NT2/D1 (cell line): ENCODE measurements around the gene SMTNL1.

Experiments
- DNase-seq: peaks from one replicate; pipeline ENCODE4 v3.0.0-alpha.2; 2011; ENCODE audit warnings: low read depth, low spot score
- H3K27me3 ChIP-seq: 2 replicates; pipeline ENCODE4 v1.6.0; 2011; ENCODE audit warnings: mild to moderate bottlenecking; ENCODE audit not compliant: insufficient read length, insufficient read depth
- H3K36me3 ChIP-seq: 2 replicates; pipeline ENCODE4 v1.6.1; 2011; ENCODE audit warnings: mild to moderate bottlenecking, low read length, mixed read lengths; ENCODE audit not compliant: insufficient read depth, insufficient read length
- H3K4me1 ChIP-seq: 2 replicates; pipeline ENCODE4 v1.5.1; 2011; ENCODE audit not compliant: insufficient read depth, insufficient read length
- H3K4me3 ChIP-seq: 2 replicates; pipeline ENCODE4 v1.5.1; 2011; ENCODE audit warnings: low read depth; ENCODE audit not compliant: insufficient read length
- H3K9ac ChIP-seq: 2 replicates; pipeline ENCODE4 v1.6.0; 2011; ENCODE audit warnings: low read depth; ENCODE audit not compliant: insufficient read length
- H3K9me3 ChIP-seq: 2 replicates; pipeline ENCODE4 v1.5.1; 2011; ENCODE audit warnings: mild to moderate bottlenecking, low read length; ENCODE audit not compliant: insufficient read depth
- SUZ12 ChIP-seq: IDR thresholded peaks from 2 replicates; pipeline ENCODE4 v1.6.1; 2011; ENCODE audit not compliant: insufficient read length, insufficient read depth; ENCODE audit errors: extremely low read depth
- YY1 ChIP-seq: IDR thresholded peaks from 2 replicates; pipeline ENCODE4 v1.6.1; 2011; ENCODE audit not compliant: insufficient read length, insufficient read depth
- ZNF274 ChIP-seq: IDR thresholded peaks from 2 replicates; pipeline ENCODE4 v1.6.1; 2011; ENCODE audit warnings: mild to moderate bottlenecking, low read depth, low read length

SMTNL1 gene

DNA sequence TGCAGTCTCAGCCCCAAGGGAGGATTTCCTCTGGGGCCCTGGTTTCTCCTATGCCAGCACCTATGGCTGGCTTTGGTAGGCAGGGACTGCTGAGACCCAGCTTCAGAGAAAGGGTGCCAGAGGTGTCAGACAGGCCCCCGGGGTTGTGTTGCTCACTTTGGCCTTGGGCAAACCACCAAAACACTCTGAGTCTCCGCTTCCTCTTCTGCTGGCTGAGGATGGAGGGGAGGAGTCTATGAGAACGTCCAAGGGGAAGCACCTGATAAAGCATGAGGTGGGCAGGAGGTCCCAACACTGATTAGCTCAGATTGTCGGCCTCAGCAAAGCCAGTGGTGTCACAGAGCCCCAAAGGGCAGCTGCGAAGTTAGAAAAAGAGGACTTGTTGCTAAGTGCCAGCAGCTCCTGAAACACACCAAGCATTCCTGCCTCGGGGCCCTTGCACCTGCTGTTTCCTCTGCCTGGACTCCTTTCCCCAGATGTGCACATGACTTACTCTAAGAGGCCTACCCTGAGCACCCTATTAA is 10.5 kb downstream of the SMTNL1 start:
- TF ChIP-seq YY1 (no peak), SUZ12 (no peak), ZNF274 (no peak)
- H3K4me1 ChIP-seq = peaks cover 12% of the 10 kb centered on the region
- H3K9ac ChIP-seq = no peak overlapping the region
- H3K27me3 ChIP-seq = no peaks in the 10 kb centered on the region
- H3K36me3 ChIP-seq = peaks cover 3% of the 10 kb centered on the region
- no peak overlapping the region for H3K4me3 ChIP-seq
- DNase-seq = no peak
- H3K9me3 ChIP-seq = no peaks in the 10 kb centered on the region

- Histone ChIP-seq H3K9ac (no peak overlapping the region), H3K4me3 (no peak overlapping the region), H3K9me3 (no peaks in the 10 kb centered on the region), H3K27me3 (no peaks in the 10 kb centered on the region), H3K36me3 (peaks cover 3% of the 10 kb centered on the region), H3K4me1 (peaks cover 5% of the 10 kb centered on the region)
- no peak for TF ChIP-seq ZNF274
- no peak for DNase-seq
Observed at GRCh38 chr11:57549983-57550382, 12.6 kb downstream of the SMTNL1 start.

DNA sequence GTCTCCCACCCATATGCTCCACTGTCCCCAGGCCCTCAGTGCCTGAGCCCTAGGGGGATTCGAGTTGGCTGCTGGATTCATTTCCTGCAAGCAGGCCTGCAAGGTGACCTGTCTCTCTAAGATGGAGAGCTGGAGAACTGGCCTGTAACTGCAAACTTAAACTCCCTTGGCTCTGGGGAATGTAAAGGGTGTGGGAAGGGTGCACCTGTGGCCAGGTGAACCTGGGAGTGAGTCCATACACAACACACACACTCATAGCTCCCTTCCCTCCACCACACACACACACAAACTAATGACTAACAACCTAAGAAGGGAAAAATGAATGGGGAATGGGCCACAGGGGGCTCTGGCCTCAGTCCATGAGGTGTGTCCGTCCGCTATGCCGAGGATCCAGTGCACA is 14.5 kb downstream of the SMTNL1 start:
- peaks cover 3% of the 10 kb centered on the region for H3K36me3 ChIP-seq
- TF ChIP-seq ZNF274 (no peak), YY1 (no peak), SUZ12 (no peak)
- H3K9me3 ChIP-seq = no peaks in the 10 kb centered on the region
- H3K4me3 ChIP-seq = no peak overlapping the region
- no peak for DNase-seq
- H3K4me1 ChIP-seq = peaks cover 10% of the 10 kb centered on the region
- no peaks in the 10 kb centered on the region for H3K27me3 ChIP-seq
- no peak overlapping the region for H3K9ac ChIP-seq

GRCh38 chr11:57552479-57552878 is 15.1 kb downstream of the SMTNL1 start:
- TF ChIP-seq SUZ12 (no peak), ZNF274 (no peak), YY1 (no peak)

DNA sequence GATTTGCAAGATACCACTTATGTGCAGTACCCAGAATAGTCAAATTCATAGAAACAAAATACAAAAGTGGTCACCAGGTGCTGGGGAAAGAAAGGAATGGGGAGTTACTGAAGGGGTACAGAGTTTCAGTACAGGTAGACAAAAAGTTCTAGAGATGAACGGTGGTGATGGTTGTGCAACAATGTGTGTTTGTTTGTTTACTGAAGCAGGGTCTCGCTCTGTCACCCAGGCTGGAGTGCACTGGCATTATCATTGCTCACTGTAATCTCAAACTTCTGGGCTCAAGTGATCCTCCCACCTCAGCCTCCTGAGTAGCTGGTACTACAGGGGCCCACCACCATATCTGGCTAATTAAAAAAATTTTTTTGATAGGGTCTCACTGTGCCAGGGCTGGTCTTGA is 18.0 kb downstream of the SMTNL1 start:
- no peak overlapping the region for H3K4me3 ChIP-seq
- no peaks in the 10 kb centered on the region for H3K9me3 ChIP-seq
- H3K9ac ChIP-seq = no peak overlapping the region
- no peak for TF ChIP-seq SUZ12
- no peak for DNase-seq
- no peaks in the 10 kb centered on the region for H3K27me3 ChIP-seq
- H3K36me3 ChIP-seq = peaks cover 3% of the 10 kb centered on the region
- peaks cover 5% of the 10 kb centered on the region for H3K4me1 ChIP-seq

More at GRCh38 chr11:57552479-57552878, 15.1 kb downstream of the SMTNL1 start:
- H3K27me3 ChIP-seq = no peaks in the 10 kb centered on the region
- no peak overlapping the region for H3K4me3 ChIP-seq
- peaks cover 3% of the 10 kb centered on the region for H3K36me3 ChIP-seq
- no peak overlapping the region for H3K9ac ChIP-seq
- peaks cover 8% of the 10 kb centered on the region for H3K4me1 ChIP-seq
- H3K9me3 ChIP-seq = no peaks in the 10 kb centered on the region
- no peak for DNase-seq

- peaks cover 3% of the 10 kb centered on the region for H3K36me3 ChIP-seq
- no peaks in the 10 kb centered on the region for H3K27me3 ChIP-seq
- TF ChIP-seq SUZ12 (no peak), ZNF274 (no peak), YY1 (no peak)
- no peaks in the 10 kb centered on the region for H3K9me3 ChIP-seq
- H3K4me3 ChIP-seq = no peak overlapping the region
- peaks cover 5% of the 10 kb centered on the region for H3K4me1 ChIP-seq
- DNase-seq = no peak
- no peak overlapping the region for H3K9ac ChIP-seq
Observed at GRCh38 chr11:57556041-57556440, 18.6 kb downstream of the SMTNL1 start.

DNA sequence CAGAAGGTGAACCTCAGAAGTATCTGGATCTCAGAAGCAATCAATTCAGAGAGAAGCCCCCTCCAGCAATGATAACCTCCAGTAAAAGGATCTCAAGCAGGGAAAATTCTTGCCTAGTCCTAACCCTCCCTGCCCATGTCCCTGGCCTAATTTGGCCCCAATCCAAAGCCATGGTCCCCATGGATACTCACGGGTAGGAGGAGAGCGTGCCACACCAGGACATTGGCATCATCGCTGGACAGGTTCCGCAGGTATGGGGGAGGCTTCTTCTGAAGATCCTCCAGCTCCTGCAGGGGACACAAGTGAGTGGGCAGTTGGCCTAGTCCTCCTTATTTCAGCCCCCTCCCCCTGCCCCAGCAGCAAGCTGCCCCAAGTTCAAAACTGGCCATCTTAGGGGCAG is 22.8 kb downstream of the SMTNL1 start:
- no peaks in the 10 kb centered on the region for H3K36me3 ChIP-seq
- H3K4me1 ChIP-seq = peaks cover 11% of the 10 kb centered on the region
- TF ChIP-seq ZNF274 (no peak), YY1 (no peak), SUZ12 (no peak)
- DNase-seq = no peak
- H3K4me3 ChIP-seq = no peak overlapping the region
- H3K9me3 ChIP-seq = no peaks in the 10 kb centered on the region
- H3K27me3 ChIP-seq = no peaks in the 10 kb centered on the region
- no peak overlapping the region for H3K9ac ChIP-seq

GRCh38 chr11:57562596-57562995 is 25.2 kb downstream of the SMTNL1 start:
- H3K9me3 ChIP-seq = no peaks in the 10 kb centered on the region
- no peak overlapping the region for H3K4me3 ChIP-seq
- no peaks in the 10 kb centered on the region for H3K36me3 ChIP-seq
- H3K27me3 ChIP-seq = peaks cover 12% of the 10 kb centered on the region
- peaks cover 8% of the 10 kb centered on the region for H3K4me1 ChIP-seq
- no peak for TF ChIP-seq ZNF274
- TF ChIP-seq YY1 = no peak
- TF ChIP-seq SUZ12 = no peak
- H3K9ac ChIP-seq = peak overlapping the region; percentile 23
- no peak for DNase-seq
